Measurements from ENCODE around the gene ANKFY1.

Gene ANKFY1, protein sequence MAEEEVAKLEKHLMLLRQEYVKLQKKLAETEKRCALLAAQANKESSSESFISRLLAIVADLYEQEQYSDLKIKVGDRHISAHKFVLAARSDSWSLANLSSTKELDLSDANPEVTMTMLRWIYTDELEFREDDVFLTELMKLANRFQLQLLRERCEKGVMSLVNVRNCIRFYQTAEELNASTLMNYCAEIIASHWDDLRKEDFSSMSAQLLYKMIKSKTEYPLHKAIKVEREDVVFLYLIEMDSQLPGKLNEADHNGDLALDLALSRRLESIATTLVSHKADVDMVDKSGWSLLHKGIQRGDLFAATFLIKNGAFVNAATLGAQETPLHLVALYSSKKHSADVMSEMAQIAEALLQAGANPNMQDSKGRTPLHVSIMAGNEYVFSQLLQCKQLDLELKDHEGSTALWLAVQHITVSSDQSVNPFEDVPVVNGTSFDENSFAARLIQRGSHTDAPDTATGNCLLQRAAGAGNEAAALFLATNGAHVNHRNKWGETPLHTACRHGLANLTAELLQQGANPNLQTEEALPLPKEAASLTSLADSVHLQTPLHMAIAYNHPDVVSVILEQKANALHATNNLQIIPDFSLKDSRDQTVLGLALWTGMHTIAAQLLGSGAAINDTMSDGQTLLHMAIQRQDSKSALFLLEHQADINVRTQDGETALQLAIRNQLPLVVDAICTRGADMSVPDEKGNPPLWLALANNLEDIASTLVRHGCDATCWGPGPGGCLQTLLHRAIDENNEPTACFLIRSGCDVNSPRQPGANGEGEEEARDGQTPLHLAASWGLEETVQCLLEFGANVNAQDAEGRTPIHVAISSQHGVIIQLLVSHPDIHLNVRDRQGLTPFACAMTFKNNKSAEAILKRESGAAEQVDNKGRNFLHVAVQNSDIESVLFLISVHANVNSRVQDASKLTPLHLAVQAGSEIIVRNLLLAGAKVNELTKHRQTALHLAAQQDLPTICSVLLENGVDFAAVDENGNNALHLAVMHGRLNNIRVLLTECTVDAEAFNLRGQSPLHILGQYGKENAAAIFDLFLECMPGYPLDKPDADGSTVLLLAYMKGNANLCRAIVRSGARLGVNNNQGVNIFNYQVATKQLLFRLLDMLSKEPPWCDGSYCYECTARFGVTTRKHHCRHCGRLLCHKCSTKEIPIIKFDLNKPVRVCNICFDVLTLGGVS

GRCh38 chr17:4263282-4264215 is at the start of gene ANKFY1:
ANKFY1 (minus strand) TSS chr17:4263979; CDS start chr17:4263941, 38 bp downstream.
- peak; percentile 91 to 96 (median 96) for DNase-seq (ENCODE audit: low read depth in 3 of 3)

DNA sequence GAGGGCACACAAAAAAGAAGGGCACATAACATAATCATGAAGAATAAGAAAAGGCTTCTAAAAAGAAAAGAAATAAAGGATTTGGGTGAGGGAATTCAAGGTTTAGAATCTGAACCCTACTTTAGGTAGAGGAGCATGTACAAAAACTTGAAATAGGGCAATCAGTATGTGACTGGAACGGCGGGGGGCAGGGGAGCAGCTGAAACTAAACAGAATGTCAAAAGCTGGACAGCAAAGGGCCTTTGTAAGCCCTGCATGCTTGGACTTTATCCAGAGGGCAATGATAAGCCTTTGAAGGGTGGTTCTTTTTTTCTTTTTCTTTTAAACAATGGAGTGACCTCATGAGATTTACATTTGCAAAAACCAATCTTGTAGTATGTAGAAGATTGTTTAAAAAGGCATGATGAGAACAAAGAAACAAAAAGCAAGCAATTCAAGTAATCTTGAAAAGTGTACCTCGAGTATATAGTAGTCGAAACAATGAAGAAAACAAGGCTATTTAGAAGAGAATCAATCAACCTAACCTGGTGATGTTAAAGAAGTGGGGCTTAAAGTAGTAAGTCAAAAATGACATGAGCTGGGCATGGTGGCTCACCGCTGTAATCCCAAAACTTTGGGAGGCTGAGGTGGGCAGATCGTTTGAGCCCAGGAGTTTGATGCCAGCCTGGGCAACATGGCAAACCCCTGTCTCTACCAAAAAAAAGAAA is 46.7 kb upstream of the ANKFY1 start:
- DNase-seq (ENCODE audit: low read depth in 3 of 3): no peak

DNA sequence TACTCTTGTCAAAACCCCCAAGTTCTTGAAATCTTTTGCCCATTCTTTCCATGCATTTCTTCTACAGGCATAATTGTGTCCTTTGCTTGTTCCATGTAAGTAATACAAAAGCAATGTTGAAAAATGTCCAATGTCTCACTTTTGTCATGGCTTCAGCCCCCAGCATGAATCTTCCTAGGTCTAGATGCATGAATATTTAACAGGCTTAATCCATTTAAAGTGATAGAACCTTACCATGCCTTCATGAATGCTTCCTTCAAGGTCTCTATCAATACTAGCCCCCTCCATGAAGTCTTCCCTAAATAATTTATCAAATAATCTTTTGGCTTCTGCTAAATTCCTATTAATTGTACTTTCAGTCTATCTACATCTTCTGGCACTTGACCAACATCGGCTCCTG is 46.1 kb upstream of the ANKFY1 start:
- DNase-seq (ENCODE audit: low read depth in 3 of 3): no peak

DNA sequence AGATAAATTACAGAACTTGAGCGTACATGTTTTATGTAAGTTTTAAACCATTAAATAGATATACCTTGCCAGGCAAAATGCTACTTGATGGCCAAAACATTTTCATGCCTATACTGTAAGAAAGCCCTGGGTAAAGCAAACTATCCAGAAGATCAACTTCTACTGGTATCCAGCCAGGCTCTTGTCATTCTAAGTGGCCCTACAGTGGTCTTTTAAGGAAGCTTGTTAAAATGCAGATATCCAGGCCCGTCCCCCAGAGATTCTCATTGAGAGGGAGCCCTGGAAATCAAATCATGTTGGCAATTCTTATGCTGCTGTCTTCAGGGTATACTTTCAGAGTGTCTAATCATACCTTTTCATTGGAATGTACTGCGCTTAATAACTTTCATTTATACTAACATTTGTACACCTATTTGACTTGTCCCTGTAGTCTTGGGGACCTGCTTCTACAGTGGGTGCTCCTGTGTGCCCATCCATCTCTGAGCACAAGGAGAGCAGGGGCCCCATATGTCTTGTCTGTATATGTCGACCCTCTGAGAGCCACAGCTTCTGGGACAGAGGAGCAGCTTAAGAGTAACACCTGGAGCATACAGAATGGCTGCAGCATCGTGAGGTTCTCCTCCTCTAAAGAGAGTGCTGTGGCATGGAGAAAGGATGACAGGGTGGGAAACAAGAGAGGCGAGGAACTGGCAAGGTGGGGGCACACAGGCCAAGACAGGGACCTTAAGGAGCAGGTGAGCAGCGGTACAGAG is 43.6 kb upstream of the ANKFY1 start:
- no peak for DNase-seq (ENCODE audit: low read depth in 3 of 3)

DNA sequence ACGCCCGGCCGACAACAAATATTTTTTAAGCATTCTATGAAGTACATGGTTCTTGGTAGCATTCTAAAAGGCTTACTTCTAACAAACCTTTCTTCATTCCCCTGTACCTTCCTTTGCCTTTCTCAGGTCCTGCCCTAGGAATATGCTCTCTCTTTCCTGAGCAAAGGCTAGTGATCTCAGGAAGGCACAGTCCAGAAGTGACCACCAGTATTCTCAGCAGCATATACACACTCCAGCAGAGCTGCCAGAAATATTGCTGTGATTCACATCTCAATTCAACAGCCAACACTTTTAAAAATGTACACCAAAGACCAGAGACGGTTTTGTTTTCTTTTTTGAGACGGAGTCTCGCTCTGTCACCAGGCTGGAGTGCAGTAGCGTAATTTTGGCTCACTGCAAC is 41.4 kb upstream of the ANKFY1 start:
- no peak for DNase-seq (ENCODE audit: low read depth in 3 of 3)

GRCh38 chr17:4304417-4305027 is 40.7 kb upstream of the ANKFY1 start:
- peak in 2 of 3 experiments; percentile 15 to 25 for DNase-seq (ENCODE audit: low read depth in 3 of 3)

DNA sequence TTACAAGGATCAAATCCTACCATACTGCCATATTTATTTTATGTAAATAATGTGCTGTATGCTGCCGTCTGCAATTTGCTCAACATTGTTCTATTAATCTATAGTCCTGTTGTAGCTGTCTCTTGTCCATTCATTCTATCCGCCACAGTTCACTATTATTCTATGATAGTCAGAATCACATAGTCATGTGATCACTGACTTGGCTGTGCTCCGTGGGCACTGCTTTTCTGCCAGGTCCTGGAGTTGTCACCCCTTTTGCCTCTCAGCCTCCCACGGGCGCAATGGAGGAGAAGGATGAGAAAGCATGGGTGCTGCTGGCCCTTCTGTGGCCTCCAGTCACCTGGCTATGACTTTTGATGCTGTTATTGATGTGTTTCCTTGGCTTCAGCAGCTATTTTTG is 37.3 kb upstream of the ANKFY1 start:
- DNase-seq (ENCODE audit: low read depth in 3 of 3): no peak

DNA sequence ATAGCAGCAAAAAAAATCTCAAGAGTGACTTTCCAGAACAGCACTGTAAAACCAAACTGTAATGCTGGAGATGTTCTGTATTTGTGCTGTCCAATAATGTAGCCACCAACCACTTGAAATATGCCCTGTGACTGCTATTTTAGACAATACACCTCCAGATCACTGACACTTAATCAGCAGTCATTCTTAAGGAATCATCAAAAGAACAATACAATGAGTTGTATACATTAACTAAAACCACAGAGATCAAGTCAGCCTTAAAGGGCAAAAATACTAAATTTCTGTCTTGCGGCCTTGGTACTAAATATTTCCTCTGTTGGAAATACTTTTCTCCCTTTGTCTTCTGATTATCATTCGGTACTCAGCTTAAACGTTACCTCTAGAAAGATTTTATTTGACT is 33.6 kb upstream of the ANKFY1 start:
- no peak for DNase-seq (ENCODE audit: low read depth in 3 of 3)

DNA sequence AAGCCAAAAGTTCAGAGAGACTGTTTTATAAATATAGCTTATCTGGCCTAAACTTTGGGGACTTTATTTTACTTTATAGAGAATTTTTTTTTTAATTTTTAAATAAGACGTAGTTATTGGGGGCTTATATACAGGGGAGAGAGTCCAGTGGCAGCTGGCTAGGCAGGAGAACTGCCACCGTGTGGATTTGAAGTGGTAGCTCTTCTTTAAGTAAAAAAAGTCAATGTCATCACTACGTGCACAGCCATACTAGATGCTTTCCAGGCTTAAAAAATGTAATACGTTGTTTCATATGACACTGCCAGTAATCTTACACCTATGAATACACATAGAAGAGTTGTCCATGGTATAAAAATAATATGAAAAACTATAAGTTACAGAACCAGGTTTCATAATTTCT is 31.9 kb upstream of the ANKFY1 start:
- no peak for DNase-seq (ENCODE audit: low read depth in 3 of 3)

- no peak for DNase-seq (ENCODE audit: low read depth in 3 of 3)
Measured at GRCh38 chr17:4293572-4293971, 29.8 kb upstream of the ANKFY1 start.

GRCh38 chr17:4287710-4288109 is 23.9 kb upstream of the ANKFY1 start:
- no peak for DNase-seq (ENCODE audit: low read depth in 3 of 3)

- no peak for DNase-seq (ENCODE audit: low read depth in 3 of 3)
Measured at GRCh38 chr17:4276514-4276913, 12.7 kb upstream of the ANKFY1 start.

- DNase-seq (ENCODE audit: low read depth in 3 of 3): no peak
Measured at GRCh38 chr17:4272972-4273368, 9.2 kb upstream of the ANKFY1 start.

DNA sequence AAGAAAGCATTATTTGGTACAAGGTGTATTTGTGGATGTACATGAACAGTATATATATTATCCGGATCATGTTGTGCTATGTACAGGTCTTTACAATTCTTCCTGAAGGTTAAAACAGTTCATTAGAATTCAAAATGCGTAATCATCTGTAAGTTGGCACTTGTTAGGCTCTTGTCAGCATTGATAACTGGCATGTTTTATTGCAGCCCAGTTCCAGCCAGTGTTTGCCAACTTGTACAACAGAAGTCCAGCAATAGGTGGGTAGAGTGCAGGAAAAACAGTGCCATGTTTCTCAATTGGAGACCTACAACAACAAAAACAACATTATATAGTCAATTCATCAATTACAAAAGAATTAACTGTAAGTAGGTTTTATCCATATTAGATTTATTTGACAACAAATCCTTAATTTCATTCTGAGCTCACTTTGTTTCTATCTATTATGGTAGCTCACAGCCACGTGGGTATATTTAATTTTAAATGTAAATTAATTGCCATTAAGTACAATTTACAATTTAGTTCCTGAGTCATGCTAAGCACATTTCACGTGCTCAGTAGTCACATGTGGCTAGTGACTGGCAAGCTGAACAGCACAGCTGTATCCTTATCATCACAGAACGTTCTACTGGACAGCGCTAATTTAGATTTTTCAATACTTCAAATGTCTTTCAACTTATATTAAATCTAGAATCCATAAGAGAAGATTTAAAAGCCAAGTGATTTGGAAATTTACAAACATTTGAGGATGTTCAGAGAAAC is 8.6 kb upstream of the ANKFY1 start:
- DNase-seq (ENCODE audit: low read depth in 3 of 3): no peak

DNA sequence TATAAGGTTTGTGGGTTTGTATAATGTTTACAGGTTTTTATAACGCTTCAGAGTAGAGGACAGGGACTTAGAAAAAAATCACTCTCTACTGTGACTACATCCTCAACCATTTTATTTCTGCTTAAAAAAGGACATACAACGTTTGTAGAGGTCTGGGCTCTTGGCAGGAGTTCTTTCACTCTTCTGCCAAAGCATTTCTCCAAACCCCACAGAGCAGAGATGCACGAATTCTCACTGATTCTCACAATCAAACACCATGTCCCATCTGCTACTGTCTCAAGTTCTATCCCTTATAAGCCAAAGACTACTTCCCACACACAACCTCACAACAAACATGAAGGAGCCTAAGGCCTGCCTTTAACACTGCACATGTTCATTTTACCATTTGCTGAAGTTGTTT is 7.0 kb upstream of the ANKFY1 start:
- no peak for DNase-seq (ENCODE audit: low read depth in 3 of 3)

DNA sequence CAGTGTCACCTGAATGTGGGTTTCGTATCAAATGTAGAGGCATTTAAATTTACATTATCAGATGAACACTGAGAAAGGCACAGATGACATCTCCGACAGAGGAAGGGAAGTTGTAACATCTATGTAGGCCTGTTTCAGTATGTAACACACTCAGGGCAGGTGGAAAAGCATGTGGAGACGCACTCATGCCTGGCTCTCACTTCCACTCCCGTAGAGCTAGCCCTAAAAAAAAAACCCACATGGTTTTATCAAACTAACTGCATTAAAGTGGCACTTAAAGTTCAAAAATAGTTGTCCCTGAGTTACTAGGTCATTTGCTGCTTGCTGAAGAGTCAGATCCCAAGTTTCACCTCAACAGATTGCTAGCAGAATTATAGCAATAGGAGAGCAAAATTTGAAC is 6.1 kb upstream of the ANKFY1 start:
- no peak for DNase-seq (ENCODE audit: low read depth in 3 of 3)

DNA sequence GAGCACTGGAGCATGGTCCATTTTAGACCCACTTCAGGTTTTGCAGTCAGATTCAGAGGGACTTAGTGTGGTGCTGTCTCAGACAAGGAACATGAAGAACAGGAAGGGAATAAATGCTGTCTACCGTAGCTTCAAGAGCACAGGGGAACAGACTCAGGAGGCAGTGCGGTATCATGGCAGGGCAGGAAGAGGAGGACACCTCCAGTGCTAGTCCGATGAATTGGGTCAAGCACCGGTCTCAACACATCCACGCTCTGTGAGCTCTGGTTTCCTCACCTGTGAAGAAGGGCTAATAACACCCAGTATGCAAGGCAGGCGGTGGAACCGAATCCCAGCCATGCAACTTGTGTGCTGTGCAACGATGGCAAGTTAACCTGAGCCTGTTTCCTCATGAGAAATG is 3.6 kb upstream of the ANKFY1 start:
- DNase-seq (ENCODE audit: low read depth in 3 of 3): no peak

DNA sequence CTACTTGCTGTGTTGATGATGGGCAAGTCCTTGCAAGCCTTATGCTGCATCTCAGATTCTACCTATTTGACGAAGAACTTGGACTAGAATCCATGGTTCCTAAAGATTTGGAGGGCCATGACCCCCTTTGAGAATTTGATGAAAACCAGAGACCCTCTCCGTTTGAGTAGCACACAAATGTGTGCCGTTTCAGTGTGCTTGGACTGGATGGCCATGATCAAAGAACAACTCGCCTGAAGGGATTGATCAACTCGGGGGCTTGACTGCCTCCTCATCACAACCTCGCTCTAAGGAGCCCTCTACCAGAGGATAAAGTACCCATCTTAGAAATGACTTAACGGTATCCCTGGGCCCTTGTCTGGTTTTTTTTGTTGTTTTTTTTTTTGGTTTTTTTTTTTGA is 2.8 kb upstream of the ANKFY1 start:
- DNase-seq (ENCODE audit: low read depth in 3 of 3): no peak

DNA sequence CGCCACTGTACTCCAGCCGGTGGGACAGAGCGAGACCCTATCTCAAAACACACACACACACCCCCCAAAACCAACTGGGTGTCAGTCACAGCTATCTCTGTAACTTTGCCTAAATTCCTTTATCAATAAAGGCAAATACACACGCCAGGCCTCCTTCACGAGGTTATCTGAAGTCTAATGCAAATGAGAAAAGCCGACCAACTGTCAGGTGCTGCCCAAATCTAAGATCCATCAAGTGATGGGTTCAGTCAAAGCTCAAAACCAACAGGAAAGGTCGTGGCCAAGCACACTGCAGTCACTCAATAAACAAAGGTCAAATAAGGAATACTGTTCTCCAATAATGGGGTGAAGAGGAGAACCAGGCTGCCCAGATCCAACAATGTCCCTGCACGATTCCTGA is 1.1 kb downstream of the ANKFY1 start:
- no peak for DNase-seq (ENCODE audit: low read depth in 3 of 3)

All from stimulated activated CD4-positive, alpha-beta T cell treated with anti-CD3 and anti-CD28 coated beads, TNF-alpha, amount 100 ng/mL, for 4 hours (primary cell).